VCaP (cell line): ENCODE results near the gene COX7A1.
A peak's percentile ranks its signal among the peaks of the same experiment; 100 is the strongest.

Source experiments
- H3K27ac ChIP-seq: fragments of 450-650 bp; 2 replicates; pipeline ENCODE4 v1.5.1; 2017
- TF ChIP-seq, protein P1 (sequence below): fragments of 450-650 bp; conservative IDR thresholded peaks from 2 replicates; pipeline ENCODE4 v1.5.1; 2017; ENCODE audit warnings: mild to moderate bottlenecking, moderate library complexity

The COX7A1 gene

DNA sequence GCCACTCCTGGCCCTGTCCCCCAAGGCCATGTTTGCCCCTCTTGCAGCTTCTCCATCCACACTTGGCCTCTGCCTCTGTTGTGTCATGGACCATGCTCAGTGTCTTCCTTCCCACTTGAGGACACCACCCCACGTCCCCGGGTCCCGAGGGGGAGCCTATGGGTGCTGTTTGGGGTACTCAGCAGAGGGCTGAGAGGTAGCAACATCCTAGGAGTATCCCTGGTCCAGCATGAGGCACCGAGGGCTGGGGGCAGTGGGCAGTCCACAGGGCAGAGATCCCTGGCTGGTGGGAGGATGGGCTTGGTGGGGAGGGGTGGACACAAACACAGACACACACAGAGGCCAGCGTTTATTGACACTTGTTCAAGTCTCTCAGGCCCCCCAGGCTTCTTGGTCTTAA lies 1.7 kb downstream of the COX7A1 start:
- TF ChIP-seq, protein P1, sequence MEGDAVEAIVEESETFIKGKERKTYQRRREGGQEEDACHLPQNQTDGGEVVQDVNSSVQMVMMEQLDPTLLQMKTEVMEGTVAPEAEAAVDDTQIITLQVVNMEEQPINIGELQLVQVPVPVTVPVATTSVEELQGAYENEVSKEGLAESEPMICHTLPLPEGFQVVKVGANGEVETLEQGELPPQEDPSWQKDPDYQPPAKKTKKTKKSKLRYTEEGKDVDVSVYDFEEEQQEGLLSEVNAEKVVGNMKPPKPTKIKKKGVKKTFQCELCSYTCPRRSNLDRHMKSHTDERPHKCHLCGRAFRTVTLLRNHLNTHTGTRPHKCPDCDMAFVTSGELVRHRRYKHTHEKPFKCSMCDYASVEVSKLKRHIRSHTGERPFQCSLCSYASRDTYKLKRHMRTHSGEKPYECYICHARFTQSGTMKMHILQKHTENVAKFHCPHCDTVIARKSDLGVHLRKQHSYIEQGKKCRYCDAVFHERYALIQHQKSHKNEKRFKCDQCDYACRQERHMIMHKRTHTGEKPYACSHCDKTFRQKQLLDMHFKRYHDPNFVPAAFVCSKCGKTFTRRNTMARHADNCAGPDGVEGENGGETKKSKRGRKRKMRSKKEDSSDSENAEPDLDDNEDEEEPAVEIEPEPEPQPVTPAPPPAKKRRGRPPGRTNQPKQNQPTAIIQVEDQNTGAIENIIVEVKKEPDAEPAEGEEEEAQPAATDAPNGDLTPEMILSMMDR, result no peak
- no peak overlapping the region; the same call in 1 of the 2 replicates for H3K27ac ChIP-seq

DNA sequence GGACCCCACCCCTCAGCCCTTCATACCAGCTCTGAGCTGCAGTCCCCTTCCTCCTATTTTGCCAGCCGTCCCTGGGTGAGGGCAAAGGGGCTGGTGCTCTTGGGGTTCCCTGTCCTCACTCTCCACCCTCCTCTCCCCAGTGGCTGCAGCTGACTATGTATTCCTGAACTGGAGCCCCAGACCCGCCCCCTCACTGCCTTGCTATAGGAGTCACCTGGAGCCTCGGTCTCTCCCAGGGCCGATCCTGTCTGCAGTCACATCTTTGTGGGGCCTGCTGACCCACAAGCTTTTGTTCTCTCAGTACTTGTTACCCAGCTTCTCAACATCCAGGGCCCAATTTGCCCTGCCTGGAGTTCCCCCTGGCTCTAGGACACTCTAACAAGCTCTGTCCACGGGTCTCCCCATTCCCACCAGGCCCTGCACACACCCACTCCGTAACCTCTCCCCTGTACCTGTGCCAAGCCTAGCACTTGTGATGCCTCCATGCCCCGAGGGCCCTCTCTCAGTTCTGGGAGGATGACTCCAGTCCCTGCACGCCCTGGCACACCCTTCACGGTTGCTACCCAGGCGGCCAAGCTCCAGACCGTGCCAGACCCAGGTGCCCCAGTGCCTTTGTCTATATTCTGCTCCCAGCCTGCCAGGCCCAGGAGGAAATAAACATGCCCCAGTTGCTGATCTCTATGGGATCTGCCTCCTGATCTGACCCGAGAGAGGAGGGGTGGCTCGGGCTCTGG lies 2.4 kb downstream of the COX7A1 start:
- TF ChIP-seq, protein P1, result no peak
- no peak overlapping the region; the same call in 1 of the 2 replicates for H3K27ac ChIP-seq

DNA sequence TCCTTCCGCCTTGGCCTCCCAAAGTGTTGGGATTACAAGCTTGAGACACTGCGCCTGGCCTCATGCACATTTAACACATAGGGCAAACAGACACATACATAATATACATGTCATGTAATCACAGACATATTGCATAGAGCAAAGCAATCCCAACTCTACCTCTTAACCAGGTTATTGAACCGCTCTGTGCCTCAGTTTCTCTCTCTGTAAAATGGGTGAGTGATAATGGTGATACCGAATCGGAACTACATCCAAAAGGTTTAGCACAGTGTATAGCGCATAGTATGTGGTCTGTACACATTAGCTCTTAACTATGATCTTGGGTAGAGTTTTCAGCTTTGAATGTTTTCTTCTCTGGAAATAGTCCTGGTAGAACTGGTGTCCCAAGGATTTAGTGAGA lies 7.6 kb downstream of the COX7A1 start:
- no peak overlapping the region for H3K27ac ChIP-seq

DNA sequence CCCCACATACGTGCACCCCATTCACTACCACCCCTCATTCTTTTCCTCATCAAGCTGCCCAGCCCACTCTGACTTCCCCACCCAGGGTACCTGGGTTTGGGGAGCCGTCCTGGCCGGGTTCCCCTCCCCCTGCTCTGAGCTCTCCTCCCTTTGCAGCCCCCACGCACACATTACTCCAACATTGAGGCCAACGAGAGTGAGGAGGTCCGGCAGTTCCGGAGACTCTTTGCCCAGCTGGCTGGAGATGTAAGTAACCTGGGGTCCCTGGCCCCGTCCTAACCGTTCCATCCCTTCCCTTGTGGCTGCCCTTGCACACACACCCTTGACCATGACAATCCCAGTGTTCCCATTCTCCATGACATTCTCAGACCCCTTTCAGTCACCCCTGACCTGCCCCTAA lies 9.8 kb downstream of the COX7A1 start:
- TF ChIP-seq, protein P1, result no peak
- peak overlapping the region; percentile 99; the same call in 1 of the 2 replicates for H3K27ac ChIP-seq

More for the DNA sequence above, 7.6 kb downstream of the COX7A1 start:
- TF ChIP-seq, protein P1, result no peak

DNA sequence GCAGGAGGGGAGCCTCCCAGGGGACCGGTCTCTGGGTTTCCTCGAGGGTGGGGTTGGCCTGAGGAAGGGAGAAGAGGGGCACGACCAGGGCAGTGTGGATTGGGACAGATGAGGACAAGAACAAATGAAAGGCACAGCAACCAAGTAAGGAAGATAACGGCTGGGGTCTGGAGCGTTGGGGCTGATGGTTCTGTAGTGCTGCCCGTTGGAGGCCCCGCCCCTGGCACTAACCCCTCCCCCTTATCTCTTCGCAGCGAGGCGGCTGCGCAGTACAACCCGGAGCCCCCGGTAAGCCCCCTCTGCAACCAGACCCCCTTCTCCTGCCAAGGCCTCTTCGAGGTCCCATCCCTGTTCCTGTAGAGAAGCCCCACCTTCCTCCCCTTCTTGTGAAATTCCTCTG lies 10.2 kb downstream of the COX7A1 start:
- TF ChIP-seq, protein P1, result no peak
- peak overlapping the region; percentile 99; the same call in 1 of the 2 replicates for H3K27ac ChIP-seq

DNA sequence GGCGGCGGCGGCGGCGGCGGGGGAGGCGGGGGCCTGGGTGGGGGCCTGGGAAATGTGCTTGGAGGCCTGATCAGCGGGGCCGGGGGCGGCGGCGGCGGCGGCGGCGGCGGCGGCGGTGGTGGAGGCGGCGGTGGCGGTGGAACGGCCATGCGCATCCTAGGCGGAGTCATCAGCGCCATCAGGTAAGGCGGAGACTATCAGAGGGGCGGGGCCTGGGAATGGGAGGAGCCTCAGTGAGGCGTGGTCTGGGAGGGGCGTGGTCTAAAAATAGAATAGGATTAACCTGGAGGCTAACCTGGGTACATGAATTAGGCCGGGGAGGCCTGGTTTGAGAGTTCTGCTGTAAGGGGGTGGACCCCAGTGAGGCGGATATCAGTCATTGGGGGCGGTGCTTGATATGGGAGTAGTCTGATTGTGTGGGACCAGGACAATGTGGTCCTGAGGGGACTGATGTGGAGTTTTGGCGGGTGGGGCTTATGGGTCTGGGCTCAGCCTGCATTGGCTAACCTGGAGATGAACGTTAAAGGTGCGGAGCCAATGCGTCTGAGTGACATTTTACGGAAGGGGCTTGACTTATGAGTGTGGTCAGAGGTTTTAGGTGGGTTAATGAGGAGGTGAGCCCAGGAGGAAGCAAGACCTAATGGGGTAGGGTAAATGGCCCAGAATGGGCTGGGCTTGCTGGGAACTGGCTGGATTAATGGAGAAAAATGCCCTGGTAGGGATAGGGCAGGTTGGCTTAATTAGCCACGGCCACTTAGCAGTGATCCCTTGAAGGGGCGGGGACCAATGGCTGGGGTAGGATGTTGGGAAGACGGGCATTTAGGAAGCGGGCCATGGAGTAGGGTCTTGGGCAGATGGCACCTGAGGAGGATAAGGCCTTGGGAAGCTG lies 11.0 kb downstream of the COX7A1 start:
- peak overlapping the region; percentile 99 for H3K27ac ChIP-seq
- TF ChIP-seq, protein P1, result no peak
